ENCODE results near the gene PIPOX. TPM values are rescaled to one million over a fixed set of nuclear protein-coding genes. Genes with fewer than 3 reads are reported as not detected.

The PIPOX gene
- total RNA-seq, 1 donor from 2014 or later = 0.29 TPM

GRCh38 chr17:29039764-29040598, 3.0 kb upstream of the PIPOX start:
- Histone ChIP-seq H3K36me3 (ENCODE audit: control insufficient read depth, insufficient read depth, low read length) (no peaks in the 10 kb centered on the region), H3K4me3 (ENCODE audit: low read depth, low read length) (no peak overlapping the region), H3K27me3 (ENCODE audit: control insufficient read depth, insufficient read depth, low read length) (peaks cover 33% of the 10 kb centered on the region)
- peak; percentile 47 for DNase-seq (ENCODE audit: low read depth)
- no peak for TF ChIP-seq CTCF (IDR thresholded peaks at IDR 0.05; ENCODE audit: insufficient read depth, low read length, poor library complexity, severe bottlenecking)

GRCh38 chr17:29041091-29041490, 1.9 kb upstream of the PIPOX start:
- Histone ChIP-seq H3K27me3 (ENCODE audit: control insufficient read depth, insufficient read depth, low read length) (peaks cover 31% of the 10 kb centered on the region), H3K36me3 (ENCODE audit: control insufficient read depth, insufficient read depth, low read length) (no peaks in the 10 kb centered on the region), H3K4me3 (ENCODE audit: low read depth, low read length) (no peak overlapping the region)
- TF ChIP-seq CTCF (IDR thresholded peaks at IDR 0.05; ENCODE audit: insufficient read depth, low read length, poor library complexity, severe bottlenecking) = no peak
- DNase-seq (ENCODE audit: low read depth) = no peak

GRCh38 chr17:29041571-29041970, 1.4 kb upstream of the PIPOX start:
- no peak overlapping the region for H3K4me3 ChIP-seq (ENCODE audit: low read depth, low read length)
- DNase-seq (ENCODE audit: low read depth) = no peak
- no peaks in the 10 kb centered on the region for H3K36me3 ChIP-seq (ENCODE audit: control insufficient read depth, insufficient read depth, low read length)
- H3K27me3 ChIP-seq (ENCODE audit: control insufficient read depth, insufficient read depth, low read length) = peaks cover 28% of the 10 kb centered on the region
- no peak for TF ChIP-seq CTCF (IDR thresholded peaks at IDR 0.05; ENCODE audit: insufficient read depth, low read length, poor library complexity, severe bottlenecking)

GRCh38 chr17:29042026-29042678, 789 bp upstream of the PIPOX start:
- no peak for DNase-seq (ENCODE audit: low read depth)
- Histone ChIP-seq H3K27me3 (ENCODE audit: control insufficient read depth, insufficient read depth, low read length) (peaks cover 24% of the 10 kb centered on the region), H3K36me3 (ENCODE audit: control insufficient read depth, insufficient read depth, low read length) (no peaks in the 10 kb centered on the region), H3K4me3 (ENCODE audit: low read depth, low read length) (no peak overlapping the region)
- no peak for TF ChIP-seq CTCF (IDR thresholded peaks at IDR 0.05; ENCODE audit: insufficient read depth, low read length, poor library complexity, severe bottlenecking)

- H3K36me3 ChIP-seq (ENCODE audit: control insufficient read depth, insufficient read depth, low read length) = no peaks in the 10 kb centered on the region
- TF ChIP-seq CTCF (IDR thresholded peaks at IDR 0.05; ENCODE audit: insufficient read depth, low read length, poor library complexity, severe bottlenecking) = no peak
- DNase-seq (ENCODE audit: low read depth) = no peak
- H3K4me3 ChIP-seq (ENCODE audit: low read depth, low read length) = no peak overlapping the region
- peaks cover 15% of the 10 kb centered on the region for H3K27me3 ChIP-seq (ENCODE audit: control insufficient read depth, insufficient read depth, low read length)
Measured at GRCh38 chr17:29043539-29044145, 701 bp downstream of the PIPOX start.
